HT-29 (cell line): Measurements from ENCODE around the gene SCAMP3. TPM values are rescaled to one million over a fixed set of nuclear protein-coding genes. Genes with fewer than 3 reads are reported as not detected.
"Not testable (repeated sequence)": the region's sequence is repeated elsewhere in the genome, so short reads cannot be mapped to it uniquely, and the experiment has no call there.

Source experiments
- DNase-seq: peaks from one replicate; pipeline ENCODE4 v3.0.0-alpha.2; 2015; ENCODE audit warnings: low spot score
- total RNA-seq: library from RNA; depleted of rRNA; stranded (reverse); fragments of >200 nt; shearing (Covaris generic); gene quantifications from 2 replicates; pipeline ENCODE4 v1.2.3, GENCODE V29; 2014

Gene SCAMP3
- total RNA-seq, 1 experiment from 2014 or later = 114 TPM

DNA sequence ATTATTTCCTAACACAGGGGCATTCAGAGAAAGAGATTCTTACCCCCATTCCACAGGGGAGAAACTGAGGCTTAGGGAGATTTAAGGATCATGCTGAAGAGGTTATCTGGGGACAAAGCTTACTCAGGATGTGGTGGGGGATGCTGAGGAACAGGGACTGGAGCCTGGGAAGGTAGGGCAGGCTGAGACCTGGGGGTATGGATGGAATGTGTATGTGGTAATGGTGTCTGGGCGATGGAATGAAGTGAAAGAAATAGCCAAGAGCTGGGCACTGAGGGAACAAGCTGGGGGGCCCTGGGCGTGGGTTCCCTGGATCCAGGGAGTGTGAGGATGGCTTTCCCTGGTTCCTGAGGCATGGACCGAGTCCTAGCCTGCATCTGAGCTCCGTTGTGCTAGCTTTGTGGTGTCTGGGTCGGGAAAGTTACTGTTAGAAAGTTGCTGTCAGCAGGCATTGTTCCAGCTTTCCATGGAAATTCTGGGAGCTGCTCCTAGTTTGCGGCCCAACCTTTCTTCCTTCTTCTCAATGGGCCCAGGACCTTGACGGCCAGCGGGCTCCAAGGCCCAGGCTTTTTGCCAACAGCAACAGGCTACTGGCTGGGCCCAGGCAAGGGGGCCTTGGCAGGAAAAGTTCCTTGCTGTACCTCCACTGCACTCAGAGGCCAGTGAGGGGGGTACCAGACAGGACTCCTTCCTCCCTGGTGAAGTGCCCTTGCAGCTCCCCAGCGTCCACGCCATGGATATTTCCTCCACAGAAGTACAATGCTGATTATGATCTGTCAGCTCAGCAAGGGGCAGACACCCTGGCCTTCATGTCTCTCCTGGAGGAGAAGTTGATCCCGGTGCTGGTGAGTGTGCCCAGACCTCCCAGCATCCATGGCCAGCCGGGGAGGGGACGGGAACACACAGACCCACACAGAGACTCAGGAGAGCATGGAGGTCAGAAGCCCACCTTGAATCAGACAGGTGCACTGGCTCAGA lies 29.9 kb downstream of the SCAMP3 start:
- not testable (repeated sequence) for DNase-seq

DNA sequence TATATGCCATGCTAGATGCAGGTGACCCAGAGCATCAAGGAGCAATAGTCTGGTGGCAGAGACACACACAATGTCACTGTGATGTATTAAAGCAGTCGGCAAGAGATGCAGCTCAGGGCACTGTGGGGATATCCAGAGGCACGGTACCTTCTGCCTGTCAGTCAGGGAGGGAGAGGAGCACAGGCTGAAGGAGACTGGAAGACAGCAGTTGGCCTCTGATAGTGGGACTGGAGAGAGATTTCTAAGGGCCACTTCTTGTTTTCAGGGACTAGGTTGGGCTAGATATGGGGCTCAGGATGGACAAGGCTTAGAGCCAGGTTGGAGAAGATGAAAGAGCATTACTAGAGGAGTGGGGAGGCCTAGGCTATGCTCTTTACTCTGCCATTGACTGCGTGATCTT lies 30.9 kb downstream of the SCAMP3 start:
- DNase-seq = not testable (repeated sequence)

DNA sequence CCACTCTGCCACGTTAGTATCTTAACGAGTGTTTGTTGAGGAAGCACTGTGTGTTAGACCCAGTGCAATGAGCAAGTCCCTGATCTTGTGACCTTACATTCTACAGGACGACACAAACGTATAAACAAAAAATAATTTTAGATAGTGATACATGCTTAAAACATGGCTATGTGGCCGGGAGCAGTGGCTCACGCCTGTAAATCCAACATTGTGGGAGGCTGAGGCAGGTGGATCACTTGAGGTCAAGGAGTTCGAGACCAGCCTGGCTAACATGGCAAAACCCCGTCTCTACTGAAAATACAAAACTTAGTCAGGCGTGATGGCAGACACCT lies 34.1 kb downstream of the SCAMP3 start:
- no peak for DNase-seq

DNA sequence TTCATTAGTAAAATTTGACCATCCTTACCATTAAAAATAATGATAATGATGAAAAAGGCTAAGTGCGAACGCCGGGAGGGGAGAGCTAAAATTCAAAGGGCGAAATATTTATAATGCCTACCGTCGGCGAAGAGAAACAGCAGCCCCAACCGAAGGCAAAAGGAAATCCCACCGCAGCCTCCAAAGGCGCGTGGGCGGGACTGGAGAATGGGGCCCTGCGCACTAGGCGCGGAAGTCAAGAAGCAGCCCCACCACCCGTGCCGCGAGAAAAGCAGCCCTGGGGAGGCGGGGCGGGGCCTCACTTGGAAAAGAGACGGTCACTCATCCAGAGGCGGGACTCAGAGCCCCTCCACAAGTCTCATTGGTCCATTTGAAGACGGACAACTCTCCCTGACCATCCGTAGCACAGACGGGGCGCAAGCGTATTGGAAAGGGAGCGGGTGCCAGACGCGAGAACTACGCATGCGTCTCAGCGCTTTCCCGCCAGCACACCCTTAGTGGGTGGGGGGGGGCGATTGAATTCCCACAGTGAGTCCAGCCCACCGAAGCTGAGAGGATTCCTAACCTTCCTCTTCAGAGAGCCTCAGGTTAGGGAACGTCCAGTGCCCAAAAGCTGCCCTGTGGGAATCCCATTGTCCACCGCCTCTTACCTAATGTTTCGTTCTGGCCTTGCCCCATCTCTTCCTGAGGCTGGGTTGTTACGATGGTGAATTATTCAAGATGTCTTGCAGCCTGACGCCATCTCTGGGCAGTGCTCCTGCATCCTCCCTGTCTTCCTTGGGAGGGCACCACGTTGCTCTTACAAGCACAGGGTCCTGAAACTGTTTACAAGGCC lies 34.7 kb downstream of the SCAMP3 start:
- peak; percentile 98 for DNase-seq

DNA sequence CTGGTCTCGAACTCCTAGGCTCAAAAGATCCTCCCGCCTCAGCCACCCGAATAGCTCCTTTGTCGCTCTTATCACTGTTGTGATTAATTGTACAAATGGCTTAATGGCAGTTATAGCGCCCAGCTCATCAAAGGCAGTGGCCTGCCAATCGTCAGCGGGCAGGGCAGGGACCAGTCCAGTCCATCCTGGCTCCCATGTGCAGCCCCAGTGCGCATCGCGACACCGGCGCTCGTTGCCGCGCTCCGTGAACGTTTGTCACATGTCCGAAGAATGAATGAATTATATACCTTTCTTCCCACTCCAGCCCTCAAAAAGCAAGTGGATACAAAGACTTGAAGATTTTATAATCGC lies 35.3 kb downstream of the SCAMP3 start:
- DNase-seq = peak; percentile 75

DNA sequence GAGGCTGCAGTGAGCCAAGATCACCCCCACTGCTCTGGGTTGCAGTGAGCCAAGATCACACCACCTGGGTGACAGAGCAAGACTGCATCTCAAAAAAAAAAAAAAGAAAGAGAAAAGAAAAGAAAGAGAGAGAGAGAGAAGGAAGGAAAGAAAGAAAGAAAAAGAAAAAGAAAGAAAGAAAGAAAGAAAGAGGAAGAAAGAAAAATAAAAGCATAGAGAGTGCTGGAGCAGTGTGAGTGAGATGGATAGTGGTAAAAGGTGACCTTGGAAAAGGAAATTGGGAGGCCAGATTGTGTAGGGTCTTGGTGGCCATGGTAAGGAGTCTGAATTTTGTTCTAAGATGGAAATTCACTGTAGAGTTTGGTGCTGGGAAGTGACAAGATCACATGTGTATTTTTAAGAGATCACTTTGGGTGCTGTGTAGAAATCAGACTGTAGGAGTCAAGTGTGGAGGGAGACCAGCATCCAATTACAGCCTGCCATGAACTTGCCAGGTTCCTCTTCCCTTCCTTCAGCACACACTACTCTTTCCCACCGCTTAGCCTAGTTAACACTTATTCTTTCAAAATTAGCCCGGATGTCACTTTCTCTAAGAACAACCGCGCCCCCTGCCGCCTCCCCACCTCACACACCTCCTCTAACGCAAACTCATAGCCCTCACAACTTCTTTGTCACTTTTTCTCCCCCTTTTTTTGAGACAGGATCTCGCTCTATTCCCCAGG lies 35.8 kb downstream of the SCAMP3 start:
- peak; percentile 77 for DNase-seq

DNA sequence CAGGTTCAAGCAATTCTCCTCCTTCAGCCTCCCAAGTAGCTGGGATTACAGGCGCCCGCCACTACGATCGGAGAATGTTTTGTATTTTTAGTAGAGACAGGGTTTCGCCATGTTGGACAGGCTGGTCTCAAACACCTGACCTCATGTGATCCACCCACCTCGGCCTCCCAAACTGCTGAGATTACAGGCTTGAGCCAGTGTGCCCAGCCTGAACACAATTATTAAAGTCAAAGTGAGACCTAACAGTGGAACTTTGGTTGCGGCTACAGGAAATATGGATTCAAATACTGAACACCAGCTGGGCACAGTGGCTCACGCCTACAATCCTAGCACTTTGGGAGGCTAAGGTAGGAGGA lies 36.8 kb downstream of the SCAMP3 start:
- DNase-seq = not testable (repeated sequence)

DNA sequence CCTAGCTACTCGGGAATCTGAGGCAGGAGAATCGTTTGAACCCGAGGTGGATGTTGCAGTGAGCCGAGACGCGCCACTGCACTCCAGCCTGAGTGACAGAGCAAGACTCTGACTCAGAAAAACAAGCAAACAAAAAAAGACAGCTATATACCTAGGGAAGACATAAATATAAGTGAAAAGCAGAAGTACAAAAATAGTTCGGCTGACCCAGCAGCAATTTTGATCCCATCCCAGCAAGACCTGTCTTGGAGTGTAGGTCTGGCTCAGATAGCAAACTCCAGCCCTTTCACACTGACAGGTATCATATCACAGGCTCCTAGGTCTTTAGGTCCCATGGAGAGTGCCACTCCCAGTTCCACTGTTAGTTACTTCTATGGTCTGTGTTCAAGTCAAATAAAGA lies 39.1 kb downstream of the SCAMP3 start:
- DNase-seq = no peak

DNA sequence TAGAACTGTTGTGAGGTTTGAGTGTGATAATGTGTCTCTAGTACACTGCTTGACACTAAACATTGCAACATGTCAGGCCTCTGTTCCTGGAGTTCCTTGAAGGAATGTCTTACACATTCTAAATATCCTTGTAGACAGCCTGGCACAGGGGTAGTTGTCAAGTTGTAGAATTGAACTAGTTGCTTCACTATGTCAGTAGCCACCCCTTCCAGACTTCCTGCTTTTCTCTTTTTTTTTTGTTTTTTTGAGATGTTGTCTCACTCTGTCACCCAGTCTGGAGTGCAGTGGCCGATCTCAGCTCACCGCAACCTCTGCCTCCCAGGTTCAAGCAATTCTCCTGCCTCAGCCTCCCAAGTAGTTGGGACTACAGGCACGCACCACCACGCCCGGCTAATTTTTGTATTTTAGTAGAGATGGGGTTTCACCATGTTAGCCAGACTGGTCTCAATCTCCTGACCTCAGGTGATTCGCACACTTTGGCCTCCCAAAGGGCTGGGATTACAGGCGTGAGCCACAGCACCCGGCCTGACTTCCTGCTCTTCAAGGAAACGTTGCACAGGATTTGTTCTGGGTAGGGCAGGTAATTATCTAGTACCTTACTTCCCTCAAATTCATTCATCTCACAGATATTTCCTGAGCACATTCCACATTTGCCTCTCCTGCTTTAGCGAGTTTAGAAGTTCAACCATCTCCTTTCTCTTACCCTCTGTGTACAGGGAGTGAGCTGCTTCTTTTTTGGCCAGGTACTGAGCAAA lies 41.8 kb downstream of the SCAMP3 start:
- DNase-seq = not testable (repeated sequence)

DNA sequence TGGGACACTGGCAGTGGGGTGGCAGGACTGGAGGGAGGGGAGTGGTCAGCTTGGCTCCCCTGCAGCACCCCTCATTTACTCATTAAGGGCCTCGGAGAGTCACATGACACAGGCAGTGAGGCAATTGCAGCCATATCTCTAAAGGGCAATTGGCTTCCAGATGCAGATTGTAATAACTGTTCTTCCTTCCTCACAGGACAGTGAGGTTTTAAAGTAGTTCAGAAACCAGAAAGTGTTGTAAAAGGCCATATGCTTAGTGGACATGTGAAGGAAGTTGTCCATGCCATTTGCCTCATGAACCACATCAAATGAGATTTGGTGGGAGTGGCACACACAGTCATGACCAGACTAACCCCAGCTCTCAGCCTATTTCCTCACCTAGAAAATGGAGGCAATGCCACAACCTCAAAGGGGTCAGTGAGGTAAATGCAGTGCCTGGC lies 42.5 kb downstream of the SCAMP3 start:
- DNase-seq = no peak

DNA sequence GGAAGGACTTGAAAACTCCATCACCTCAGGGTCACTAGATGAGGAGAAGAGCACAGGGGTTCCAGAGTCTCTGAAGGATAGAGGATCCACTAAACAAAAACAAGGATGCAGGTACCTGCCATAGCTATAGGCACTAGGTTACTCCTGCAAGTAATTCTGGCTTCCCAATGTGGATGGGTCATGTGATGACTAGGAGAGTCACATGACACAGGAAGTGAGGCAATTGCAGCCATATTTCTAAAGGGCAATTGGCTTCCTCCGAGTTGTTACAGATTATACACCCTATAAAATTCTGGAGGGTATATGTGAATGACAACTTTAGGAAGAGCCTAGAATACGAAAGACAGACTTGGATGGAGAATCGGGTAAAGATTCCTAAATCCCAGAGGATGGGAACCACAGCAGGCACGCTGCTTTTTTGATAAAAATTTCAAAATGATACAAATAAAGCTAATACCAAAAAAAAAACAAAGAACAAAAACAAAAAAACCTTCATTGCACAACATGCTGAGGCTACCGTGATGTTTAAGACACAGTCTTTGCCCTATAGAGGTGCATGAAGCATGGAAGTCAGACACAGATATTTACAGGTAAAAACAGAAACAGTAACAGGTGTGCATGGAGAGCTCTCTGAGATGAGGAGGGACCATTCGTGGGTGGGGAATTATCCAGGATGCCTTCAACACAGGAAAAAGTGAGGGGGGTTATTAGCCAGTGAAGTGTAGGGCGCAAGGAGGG lies 43.1 kb downstream of the SCAMP3 start:
- peak; percentile 37 for DNase-seq

DNA sequence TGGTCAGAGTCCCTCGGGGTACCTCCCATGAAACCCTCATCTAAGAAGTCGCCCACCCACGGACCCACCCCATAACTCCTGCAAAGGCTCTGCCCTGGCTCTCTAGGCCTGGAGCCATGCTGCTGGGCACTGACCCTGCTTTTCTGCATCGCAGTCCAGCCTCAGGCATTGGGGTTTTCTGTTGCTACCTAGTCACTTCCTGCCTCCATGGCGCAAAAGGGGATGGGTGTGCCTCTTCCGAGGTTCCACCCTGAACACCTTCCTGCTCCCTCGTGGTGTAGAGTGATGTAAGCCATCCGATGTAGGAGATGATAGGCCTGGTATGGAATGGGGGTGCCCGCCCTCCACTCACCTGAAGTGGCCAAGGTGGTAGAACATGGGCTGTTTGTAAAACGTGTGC lies 47.5 kb downstream of the SCAMP3 start:
- DNase-seq = not testable (repeated sequence)

DNA sequence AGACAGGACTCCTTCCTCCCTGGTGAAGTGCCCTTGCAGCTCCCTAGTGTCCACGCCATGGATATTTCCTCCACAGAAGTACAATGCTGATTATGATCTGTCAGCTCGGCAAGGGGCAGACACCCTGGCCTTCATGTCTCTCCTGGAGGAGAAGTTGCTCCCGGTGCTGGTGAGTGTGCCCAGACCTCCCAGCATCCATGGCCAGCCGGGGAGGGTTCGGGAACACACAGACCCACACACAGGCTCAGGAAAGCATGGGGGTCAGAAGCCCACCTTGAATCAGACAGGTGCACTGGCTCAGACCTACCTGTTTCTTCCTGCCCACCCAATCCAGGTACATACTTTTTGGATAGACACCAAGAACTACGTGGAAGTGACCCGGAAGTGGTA lies 50.1 kb downstream of the SCAMP3 start:
- DNase-seq = not testable (repeated sequence)

DNA sequence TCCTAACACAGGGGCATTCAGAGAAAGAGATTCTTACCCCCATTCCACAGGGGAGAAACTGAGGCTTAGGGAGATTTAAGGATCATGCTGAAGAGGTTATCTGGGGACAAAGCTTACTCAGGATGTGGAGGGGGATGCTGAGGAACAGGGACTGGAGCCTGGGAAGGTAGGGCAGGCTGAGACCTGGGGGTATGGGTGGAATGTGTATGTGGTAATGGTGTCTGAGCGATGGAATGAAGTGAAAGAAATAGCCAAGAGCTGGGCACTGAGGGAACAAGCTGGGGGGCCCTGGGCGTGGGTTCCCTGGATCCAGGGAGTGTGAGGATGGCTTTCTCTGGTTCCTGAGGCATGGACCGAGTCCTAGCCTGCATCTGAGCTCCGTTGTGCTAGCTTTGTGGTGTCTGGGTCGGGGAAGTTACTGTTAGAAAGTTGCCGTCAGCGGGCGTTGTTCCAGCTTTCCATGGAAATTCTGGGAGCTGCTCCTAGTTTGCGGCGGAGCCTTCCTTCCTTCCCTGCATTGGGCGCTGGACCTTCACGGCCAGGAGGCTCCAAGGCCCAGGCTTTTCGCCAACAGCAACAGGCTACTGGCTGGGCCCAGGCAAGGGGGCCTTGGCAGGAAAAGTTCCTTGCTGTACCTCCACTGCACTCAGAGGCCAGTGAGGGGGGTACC lies 50.6 kb downstream of the SCAMP3 start:
- DNase-seq = not testable (repeated sequence)

DNA sequence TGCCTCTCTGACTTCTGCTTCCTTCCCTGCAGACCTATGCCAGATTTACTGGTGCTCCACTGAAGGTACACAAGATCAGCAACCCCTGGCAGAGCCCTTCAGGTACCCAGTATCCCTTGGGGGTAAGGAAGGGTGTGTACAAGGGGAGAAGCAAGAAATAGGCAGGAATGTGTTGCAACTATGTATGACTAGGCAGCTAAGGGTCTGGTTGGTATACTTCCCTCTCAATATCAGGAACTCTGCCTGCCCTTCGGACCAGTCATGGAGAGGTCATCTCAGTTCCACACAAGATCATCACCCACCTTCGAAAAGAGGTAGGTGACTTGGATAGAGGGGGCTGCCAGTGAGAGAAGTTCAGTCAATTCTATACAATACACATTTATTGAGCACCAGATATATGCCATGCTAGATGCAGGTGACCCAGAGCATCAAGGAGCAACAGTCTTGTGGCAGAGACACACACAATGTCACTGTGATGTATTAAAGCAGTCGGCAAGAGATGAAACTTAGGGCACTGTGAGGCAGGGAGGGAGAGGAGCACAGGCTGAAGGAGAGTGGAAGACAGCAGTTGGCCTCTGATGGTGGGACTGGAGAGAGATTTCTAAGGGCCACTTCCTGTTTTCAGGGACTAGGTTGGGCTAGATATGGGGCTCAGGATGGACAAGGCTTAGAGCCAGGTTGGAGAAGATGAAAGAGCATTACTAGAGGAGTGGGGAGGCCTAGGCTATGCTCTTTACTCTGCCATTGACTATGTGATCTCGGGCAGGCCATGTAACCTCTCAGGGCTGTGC lies 51.7 kb downstream of the SCAMP3 start:
- DNase-seq = no peak

DNA sequence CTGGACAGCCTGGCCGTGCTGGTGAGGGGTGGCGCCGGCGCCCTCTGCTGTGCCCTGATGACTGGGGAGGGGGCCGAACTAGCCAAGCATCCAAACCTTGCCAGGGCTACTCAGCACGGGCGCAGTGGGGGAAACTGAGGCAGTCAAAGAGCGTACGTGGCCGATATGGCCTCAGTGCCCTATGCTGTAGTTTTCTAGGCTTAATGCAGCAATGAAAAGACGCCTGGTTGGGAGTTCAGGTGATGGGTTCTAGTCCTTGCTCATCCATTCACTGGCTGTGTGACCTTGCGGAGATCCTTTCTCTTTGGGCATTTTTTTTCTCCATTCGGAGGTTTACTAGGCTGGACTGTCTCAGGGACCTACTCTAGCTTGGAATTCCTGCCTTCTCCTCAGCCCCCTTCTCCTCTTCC lies 52.8 kb downstream of the SCAMP3 start:
- DNase-seq = no peak

DNA sequence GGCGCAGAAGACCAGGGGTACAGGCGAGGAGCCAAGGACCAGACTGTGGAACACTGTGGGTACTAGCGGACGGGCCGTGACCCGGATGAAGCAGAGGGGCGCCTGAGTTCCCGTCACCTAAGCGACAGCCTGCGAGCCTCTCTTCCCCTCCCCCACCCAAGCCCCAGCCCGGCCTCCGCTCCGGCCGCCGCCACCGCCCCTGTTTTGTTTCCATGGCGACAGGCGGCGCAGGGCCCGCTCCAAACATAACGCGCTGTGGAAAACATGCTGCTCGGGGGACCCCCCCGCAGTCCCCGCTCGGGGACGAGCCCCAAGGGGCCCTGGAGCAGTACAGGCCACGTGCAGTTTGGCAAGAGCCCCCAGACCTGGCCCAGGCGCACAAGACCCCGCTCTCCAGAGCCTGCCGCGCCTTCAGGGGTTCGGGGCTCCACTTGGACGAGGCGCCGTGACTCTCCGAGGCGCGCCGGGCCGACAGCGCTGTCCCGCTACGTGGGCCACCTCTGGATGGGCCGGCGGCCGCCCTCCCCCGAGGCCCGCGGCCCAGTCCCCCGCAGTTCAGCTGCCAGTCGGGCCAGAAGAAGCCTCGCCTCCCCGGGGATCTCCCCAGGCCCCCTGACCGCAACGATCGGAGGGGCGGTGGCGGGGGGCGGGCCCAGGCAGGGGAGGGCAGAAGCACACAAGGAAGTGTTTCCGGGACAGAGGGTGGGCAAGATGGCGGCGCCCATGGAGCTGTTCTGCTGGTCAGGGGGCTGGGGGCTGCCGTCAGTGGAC lies 53.4 kb downstream of the SCAMP3 start, which contains the start of gene MTX1:
Gene MTX1, plus strand, starts transcription at position 155 of the 771 bp plus-strand sequence. Its CDS starts 110 bp downstream, at position 265.
- DNase-seq = peak; percentile 83
